Endothelial cell of umbilical vein (primary cell): ENCODE data around the gene EQTN. TPM values are rescaled to one million over a fixed set of nuclear protein-coding genes. Genes with fewer than 3 reads are reported as not detected.

Experiments
- BruUV-seq: library from RNA; stranded (reverse); fragments of 400-500 nt; replicated peaks from 2 replicates; lab custom pipeline; 2021; lab: Mats Ljungman, UMichigan
- CTCF ChIA-PET: fragments of 300-600, 350-600 bp; sonication (Branson Sonifier 250); formaldehyde crosslinking; loops from one replicate; lab custom pipeline; 2021; ENCODE audit warnings: antibody characterized with exemption, inconsistent platforms; lab: Charles Lee
- POLR2A ChIA-PET: fragments of 300-600, 350-600 bp; sonication (Branson Sonifier 250); formaldehyde crosslinking; loops from one replicate; lab custom pipeline; 2021; ENCODE audit warnings: antibody characterized with exemption, inconsistent platforms; lab: Charles Lee
- DNase-seq: peaks from one replicate; pipeline ENCODE4 v3.0.0-alpha.2; 2011; ENCODE audit warnings: low read depth, low spot score
- FAIRE-seq: peaks from 2 replicates; lab custom pipeline; 2011; peaks lifted over from hg19 to GRCh38; lab: Jason Lieb, UNC
- H2AFZ ChIP-seq: 2 replicates; pipeline ENCODE4 v1.6.0; 2012; ENCODE audit warnings: low read depth, low read length, control low read depth, inconsistent platforms
- H3K27ac ChIP-seq: 2 replicates; pipeline ENCODE4 v1.5.1; 2011; ENCODE audit warnings: low read depth, mild to moderate bottlenecking, control low read depth, low read length, moderate library complexity; ENCODE audit not compliant: insufficient read depth
- H3K27me3 ChIP-seq, 2 experiments: 2 replicates each; pipeline versions ENCODE4 v1.6.0 to v1.6.1; 2011; ENCODE audit warnings: low read length in 2 of 2, mixed read lengths in 1 of 2; ENCODE audit not compliant: control insufficient read depth in 2 of 2, insufficient read depth in 2 of 2
- H3K36me3 ChIP-seq, 2 experiments: 2 replicates in 1 of 2; 3 replicates in 1 of 2; pipeline ENCODE4 v1.5.1; 2011; ENCODE audit warnings: low read length in 2 of 2, mild to moderate bottlenecking in 1 of 2, moderate library complexity in 1 of 2; ENCODE audit not compliant: control insufficient read depth in 2 of 2, insufficient read depth in 2 of 2; ENCODE audit errors: extremely low read depth in 1 of 2
- H3K4me1 ChIP-seq: 3 replicates; pipeline ENCODE4 v1.5.1; 2011; ENCODE audit warnings: mild to moderate bottlenecking, low read length; ENCODE audit not compliant: control insufficient read depth, insufficient read depth; ENCODE audit errors: extremely low read depth
- H3K4me2 ChIP-seq: 2 replicates; pipeline ENCODE4 v1.6.1; 2011; ENCODE audit warnings: low read length, control low read depth, mixed read lengths; ENCODE audit not compliant: insufficient read depth
- H3K4me3 ChIP-seq, 3 experiments: fragments of 200-600 bp in 1 of 3; sonication (generic), shearing (Covaris generic) in 1 of 3; replicated peaks in 1 of 3; 2 replicates each; pipeline ENCODE4 v1.5.1; 2011 to 2016; ENCODE audit warnings: control low read depth in 3 of 3, low read length in 3 of 3, mild to moderate bottlenecking in 2 of 3, inconsistent platforms in 1 of 3, low read depth in 1 of 3, moderate library complexity in 1 of 3; ENCODE audit not compliant: insufficient read depth in 1 of 3
- H3K79me2 ChIP-seq: 2 replicates; pipeline ENCODE4 v1.6.0; 2012; ENCODE audit warnings: low read length, inconsistent platforms; ENCODE audit not compliant: control insufficient read depth, insufficient read depth
- H3K9ac ChIP-seq: replicated peaks from 2 replicates; pipeline ENCODE3; 2011; ENCODE audit warnings: low read length, control low read depth; ENCODE audit not compliant: insufficient read depth; ENCODE audit errors: extremely low read depth
- H3K9me1 ChIP-seq: replicated peaks from 3 replicates; pipeline ENCODE4 v1.6.0; 2011; ENCODE audit warnings: mild to moderate bottlenecking, low read length; ENCODE audit not compliant: control insufficient read depth, insufficient read depth; ENCODE audit errors: extremely low read depth
- H3K9me3 ChIP-seq: replicated peaks from 2 replicates; pipeline ENCODE4 v1.5.1; 2012; ENCODE audit warnings: low read length, inconsistent platforms; ENCODE audit not compliant: control insufficient read depth, insufficient read depth
- H4K20me1 ChIP-seq: replicated peaks from 2 replicates; pipeline ENCODE3; 2011; ENCODE audit warnings: mild to moderate bottlenecking, low read length; ENCODE audit not compliant: control insufficient read depth, insufficient read depth; ENCODE audit errors: extremely low read depth
- CTCF ChIP-seq, 2 donors: IDR thresholded peaks; 1 replicate in 1 of 2; 2 replicates in 1 of 2; pipeline ENCODE4 v1.5.1; 2011; ENCODE audit warnings: low read length in 2 of 2, mild to moderate bottlenecking in 2 of 2, moderate library complexity in 2 of 2, control low read depth in 1 of 2, inconsistent platforms in 1 of 2, low read depth in 1 of 2; ENCODE audit not compliant: insufficient read depth in 1 of 2; ENCODE audit errors: extremely low read depth in 1 of 2
- EZH2 ChIP-seq: IDR thresholded peaks from 2 replicates; pipeline ENCODE4 v1.6.1; 2012; ENCODE audit warnings: borderline replicate concordance, low read depth, mild to moderate bottlenecking, moderate library complexity, low read length, inconsistent platforms; ENCODE audit not compliant: severe bottlenecking
- FOS ChIP-seq: IDR thresholded peaks from 2 replicates; pipeline ENCODE4 v1.6.1; 2011; ENCODE audit warnings: mild to moderate bottlenecking, low read length, moderate library complexity, borderline replicate concordance; ENCODE audit not compliant: insufficient read depth
- GATA2 ChIP-seq: IDR thresholded peaks from 2 replicates; pipeline ENCODE4 v1.7.0; 2011; ENCODE audit warnings: low read depth, mild to moderate bottlenecking, moderate library complexity, mixed read lengths, low read length; ENCODE audit not compliant: insufficient read length, insufficient read depth
- JUN ChIP-seq: IDR thresholded peaks from 2 replicates; pipeline ENCODE4 v1.6.1; 2011; ENCODE audit warnings: borderline replicate concordance, low read depth; ENCODE audit not compliant: insufficient read length, insufficient read depth
- MYC ChIP-seq: IDR thresholded peaks from one replicate; pipeline ENCODE4 v1.6.1; 2011; ENCODE audit warnings: mild to moderate bottlenecking, low read depth, low read length
- POLR2A ChIP-seq: IDR thresholded peaks from 2 replicates; pipeline ENCODE4 v1.6.1; 2012; ENCODE audit warnings: low read depth, mild to moderate bottlenecking, control low read depth, low read length
- POLR2AphosphoS5 ChIP-seq: IDR thresholded peaks from 2 replicates; pipeline ENCODE4 v1.6.1; 2012; ENCODE audit warnings: low read depth, mild to moderate bottlenecking, control low read depth, low read length, moderate library complexity; ENCODE audit not compliant: insufficient read depth
- dilution Hi-C: fragments of 300-500 bp; cut with MboI; formaldehyde crosslinking; loops from one replicate; pipeline ENCODE4 v1.15.0; 2019; ENCODE audit warnings: low sequenced_read_pairs; ENCODE audit not compliant: extremely low pct_ligation_motif_present
- intact Hi-C: fragments of 100-400 bp; cut with micrococcal nuclease; formaldehyde crosslinking; loops from one replicate; pipeline ENCODE4 v1.10.0; 2022
- polyA plus RNA-seq, 4 experiments: library from polyadenylated mRNA; depleted of rRNA in 3 of 4; stranded (reverse) in 3 of 4; unstranded in 1 of 4; fragments of >200 nt; gene quantifications; 2 replicates each; pipeline versions ENCODE4 v1.2.1 to v1.2.3, GENCODE V29; 2011 to 2012; ENCODE audit warnings: missing spikeins in 1 of 4
- total RNA-seq: library from RNA; stranded (reverse); gene quantifications from 2 replicates; pipeline ENCODE4 v1.2.3, GENCODE V29; 2021
- TF ChIP-seq, protein P1 (sequence below): IDR thresholded peaks from 2 replicates; pipeline ENCODE4 v1.6.1; 2011; ENCODE audit not compliant: insufficient read depth, insufficient read length

Gene EQTN
- total and polyA plus RNA-seq, 2 donors (not counting 3 experiments of a cell fraction or from before 2014, with no cell fraction given), result not detected

- no peak overlapping the region for H3K9ac ChIP-seq
- peaks cover 9 to 12% of the 10 kb centered on the region in 2 experiments for H3K27me3 ChIP-seq
- H3K9me3 ChIP-seq, result no peaks in the 10 kb centered on the region
- H3K27ac ChIP-seq, result no peak overlapping the region
- H3K9me1 ChIP-seq, result no peaks in the 10 kb centered on the region
- CTCF ChIA-PET, result interaction anchor here (0.7 to 1.2 kb wide), 2 partner anchors 221 to 241 kb away, joined by 3 read pairs; partner anchors contain the start of gene MOB3B
- POLR2A ChIA-PET, result no interaction called here
- no peak overlapping the region for H3K4me3 ChIP-seq
- dilution Hi-C loops (no loop called here), intact Hi-C loops (no loop called here)
- BruUV-seq, result no TSS peak
- no peaks in the 10 kb centered on the region for H3K79me2 ChIP-seq
- H3K36me3 ChIP-seq, result no peaks in the 10 kb centered on the region
- TF ChIP-seq POLR2A (no peak), MYC (no peak), FOS (no peak), GATA2 (no peak), JUN (no peak), POLR2AphosphoS5 (no peak), EZH2 (no peak), CTCF (IDR thresholded peaks at IDR 0.05; ENCODE audit: extremely low read depth in 1 of 2, insufficient read depth in 1 of 2, low read depth in 1 of 2, low read length in 2 of 2) (no peak)
- TF ChIP-seq, protein P1, sequence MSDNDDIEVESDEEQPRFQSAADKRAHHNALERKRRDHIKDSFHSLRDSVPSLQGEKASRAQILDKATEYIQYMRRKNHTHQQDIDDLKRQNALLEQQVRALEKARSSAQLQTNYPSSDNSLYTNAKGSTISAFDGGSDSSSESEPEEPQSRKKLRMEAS, result no peak
- FAIRE-seq (no peak), DNase-seq (no peak)
- H2AFZ ChIP-seq, result no peak overlapping the region
- no peaks in the 10 kb centered on the region for H3K4me1 ChIP-seq
- H3K4me2 ChIP-seq, result no peak overlapping the region
- no peaks in the 10 kb centered on the region for H4K20me1 ChIP-seq
Observed at GRCh38 chr9:27308691-27309390, 11.9 kb upstream of the EQTN start.
